K562 (cell line): ENCODE results near the gene PLXDC2.

ENCODE experiments used
- BCLAF1 ChIP-seq, 2 experiments: fragments of 450-650 bp in 1 of 2; IDR thresholded peaks; 2 replicates each; pipeline ENCODE4 v1.6.1; 2011 to 2017; ENCODE audit warnings: low read depth in 2 of 2, antibody characterized with exemption in 1 of 2, borderline replicate concordance in 1 of 2, low read length in 1 of 2, mild to moderate bottlenecking in 1 of 2, mixed read lengths in 1 of 2; ENCODE audit not compliant: control insufficient read depth in 1 of 2
- CHD1 ChIP-seq: fragments of 200-600 bp; sonication (generic); IDR thresholded peaks from one replicate; pipeline ENCODE4 v1.6.1; 2012; ENCODE audit warnings: mild to moderate bottlenecking, moderate library complexity, low read length, inconsistent platforms
- E2F5 ChIP-seq: sonication (generic); formaldehyde crosslinking; IDR thresholded peaks from 2 replicates; pipeline ENCODE4 v1.8.0; 2022; ENCODE audit warnings: mild to moderate bottlenecking, missing genetic modification reagents
- HDAC1 ChIP-seq, 2 experiments: fragments of 450-650 bp; IDR thresholded peaks; 2 replicates each; pipeline ENCODE4 v1.6.1; 2016 to 2017; ENCODE audit warnings: inconsistent platforms in 1 of 2, mild to moderate bottlenecking in 1 of 2, moderate library complexity in 1 of 2
- NR2F6 ChIP-seq: fragments of 450-650 bp; formaldehyde crosslinking; IDR thresholded peaks from 2 replicates; pipeline ENCODE4 v1.4.0; 2020; ENCODE audit warnings: mild to moderate bottlenecking
- RAD21 ChIP-seq, 2 experiments: fragments of 250-450 bp in 1 of 2; fragments of 450-650 bp in 1 of 2; sonication (Bioruptor Pico) in 1 of 2; formaldehyde crosslinking in 1 of 2; IDR thresholded peaks in 1 of 2; conservative IDR thresholded peaks in 1 of 2; 2 replicates each; pipeline versions ENCODE4 v1.4.0 to v1.8.0; 2020 to 2022; ENCODE audit warnings: mild to moderate bottlenecking in 2 of 2, moderate library complexity in 1 of 2
- RERE ChIP-seq: sonication (generic); formaldehyde crosslinking; IDR thresholded peaks from 2 replicates; pipeline ENCODE4 v1.8.0; 2023; ENCODE audit warnings: missing genetic modification reagents, mild to moderate bottlenecking, borderline replicate concordance
- USF2 ChIP-seq: sonication (generic); formaldehyde crosslinking; IDR thresholded peaks from 2 replicates; pipeline ENCODE4 v1.5.0; 2020; ENCODE audit warnings: missing genetic modification reagents
- ZNF280A ChIP-seq: fragments of 450-650 bp; IDR thresholded peaks from 2 replicates; pipeline ENCODE4 v1.6.1; 2018; ENCODE audit warnings: mild to moderate bottlenecking, low read depth; ENCODE audit not compliant: partially characterized antibody

GRCh38 chr10:19777806-19778205 lies 38.4 kb upstream of the PLXDC2 start:
- no peak for TF ChIP-seq CHD1
- TF ChIP-seq HDAC1 (IDR thresholded peaks at IDR 0.05) = no peak
- no peak for TF ChIP-seq ZNF280A
- no peak for TF ChIP-seq E2F5 (CRISPR knock-in tag)
- no peak for TF ChIP-seq NR2F6 (CRISPR knock-in tag)
- no peak for TF ChIP-seq USF2 (CRISPR knock-in tag)
- TF ChIP-seq RERE (CRISPR knock-in tag) = no peak
- TF ChIP-seq BCLAF1 (IDR thresholded peaks at IDR 0.05; ENCODE audit: borderline replicate concordance in 1 of 2, control insufficient read depth in 1 of 2, low read depth in 2 of 2, low read length in 1 of 2) = no peak
- no peak for TF ChIP-seq RAD21 (CRISPR knock-in tag; conservative IDR thresholded peaks at IDR 0.05 in 1 of 2, IDR thresholded peaks at IDR 0.05 in 1 of 2)
